RWPE2 (cell line): Measurements from ENCODE around the gene PACS1.

Experiments used
- ATAC-seq: fragments of 200-7000 bp; cut with Tn5 transposase; 3 replicates; pipeline ENCODE4 v1.9.1; 2021; ENCODE audit warnings: low read depth
- DNase-seq: peaks from one replicate; pipeline ENCODE4 v3.0.0-alpha.2; 2020; ENCODE audit warnings: low spot score
- H3K27ac ChIP-seq: fragments of 450-650 bp; 2 replicates; pipeline ENCODE4 v1.5.1; 2017; ENCODE audit warnings: mild to moderate bottlenecking; ENCODE audit not compliant: poor library complexity, severe bottlenecking
- H3K27me3 ChIP-seq: fragments of 250-450 bp; sonication (Bioruptor Pico); 2 replicates; pipeline ENCODE4 v1.5.1; 2021; ENCODE audit warnings: mild to moderate bottlenecking, moderate library complexity; ENCODE audit not compliant: insufficient read depth, poor library complexity, severe bottlenecking
- H3K36me3 ChIP-seq: fragments of 250-450 bp; sonication (Bioruptor Pico); 2 replicates; pipeline ENCODE4 v1.5.1; 2020; ENCODE audit warnings: low read depth, mild to moderate bottlenecking, moderate library complexity
- H3K4me1 ChIP-seq: fragments of 250-450 bp; sonication (Bioruptor Pico); 2 replicates; pipeline ENCODE4 v1.5.1; 2021; ENCODE audit warnings: mild to moderate bottlenecking, moderate library complexity; ENCODE audit not compliant: insufficient read depth, poor library complexity, severe bottlenecking
- H3K4me3 ChIP-seq: fragments of 250-450 bp; sonication (Bioruptor Pico); 2 replicates; pipeline ENCODE4 v1.5.1; 2021; ENCODE audit warnings: mild to moderate bottlenecking, moderate library complexity; ENCODE audit not compliant: severe bottlenecking
- H3K9me3 ChIP-seq: fragments of 250-450 bp; sonication (Bioruptor Pico); 2 replicates; pipeline ENCODE4 v1.5.1; 2021; ENCODE audit warnings: mild to moderate bottlenecking, moderate library complexity; ENCODE audit not compliant: severe bottlenecking
- TF ChIP-seq, protein P1 (sequence below): fragments of 450-650 bp; IDR thresholded peaks from one replicate; pipeline ENCODE4 v1.5.1; 2017; ENCODE audit warnings: mild to moderate bottlenecking, moderate library complexity; ENCODE audit not compliant: poor library complexity, severe bottlenecking

PACS1 gene

GRCh38 chr11:66126808-66127555 is 56.9 kb downstream of the PACS1 start:
- TF ChIP-seq, protein P1, sequence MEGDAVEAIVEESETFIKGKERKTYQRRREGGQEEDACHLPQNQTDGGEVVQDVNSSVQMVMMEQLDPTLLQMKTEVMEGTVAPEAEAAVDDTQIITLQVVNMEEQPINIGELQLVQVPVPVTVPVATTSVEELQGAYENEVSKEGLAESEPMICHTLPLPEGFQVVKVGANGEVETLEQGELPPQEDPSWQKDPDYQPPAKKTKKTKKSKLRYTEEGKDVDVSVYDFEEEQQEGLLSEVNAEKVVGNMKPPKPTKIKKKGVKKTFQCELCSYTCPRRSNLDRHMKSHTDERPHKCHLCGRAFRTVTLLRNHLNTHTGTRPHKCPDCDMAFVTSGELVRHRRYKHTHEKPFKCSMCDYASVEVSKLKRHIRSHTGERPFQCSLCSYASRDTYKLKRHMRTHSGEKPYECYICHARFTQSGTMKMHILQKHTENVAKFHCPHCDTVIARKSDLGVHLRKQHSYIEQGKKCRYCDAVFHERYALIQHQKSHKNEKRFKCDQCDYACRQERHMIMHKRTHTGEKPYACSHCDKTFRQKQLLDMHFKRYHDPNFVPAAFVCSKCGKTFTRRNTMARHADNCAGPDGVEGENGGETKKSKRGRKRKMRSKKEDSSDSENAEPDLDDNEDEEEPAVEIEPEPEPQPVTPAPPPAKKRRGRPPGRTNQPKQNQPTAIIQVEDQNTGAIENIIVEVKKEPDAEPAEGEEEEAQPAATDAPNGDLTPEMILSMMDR: no peak
- Histone ChIP-seq H3K9me3 (no peaks in the 10 kb centered on the region), H3K4me1 (peaks cover 39% of the 10 kb centered on the region), H3K27me3 (no peaks in the 10 kb centered on the region), H3K4me3 (no peak overlapping the region), H3K36me3 (no peaks in the 10 kb centered on the region), H3K27ac (peak overlapping the region; percentile 82)
- ATAC-seq: peak; percentile 77
- DNase-seq: no peak

DNA sequence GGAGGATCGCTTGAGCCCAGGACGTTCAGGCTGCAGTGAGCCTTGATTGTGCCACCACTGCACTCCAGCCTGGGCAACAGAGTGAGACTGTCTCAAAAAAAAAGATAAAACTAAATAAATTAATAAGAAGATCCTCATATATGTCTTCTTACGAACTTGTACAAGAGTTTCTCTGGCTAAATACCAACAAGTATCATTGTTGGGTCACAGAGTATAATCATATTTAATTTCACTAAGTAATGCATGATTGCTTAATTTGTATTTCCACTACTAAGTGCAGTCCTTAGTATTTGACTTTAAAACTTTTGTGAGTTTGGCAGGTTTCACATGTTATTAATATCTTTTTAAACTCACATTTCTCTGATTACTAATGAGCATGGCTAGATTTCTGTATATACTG is 60.9 kb downstream of the PACS1 start:
- peaks cover 18% of the 10 kb centered on the region for H3K4me1 ChIP-seq
- no peak overlapping the region for H3K27ac ChIP-seq
- H3K36me3 ChIP-seq: no peaks in the 10 kb centered on the region
- no peaks in the 10 kb centered on the region for H3K27me3 ChIP-seq
- no peaks in the 10 kb centered on the region for H3K9me3 ChIP-seq
- H3K4me3 ChIP-seq: no peak overlapping the region
- TF ChIP-seq, protein P1: no peak
- no peak for ATAC-seq
- DNase-seq: no peak

DNA sequence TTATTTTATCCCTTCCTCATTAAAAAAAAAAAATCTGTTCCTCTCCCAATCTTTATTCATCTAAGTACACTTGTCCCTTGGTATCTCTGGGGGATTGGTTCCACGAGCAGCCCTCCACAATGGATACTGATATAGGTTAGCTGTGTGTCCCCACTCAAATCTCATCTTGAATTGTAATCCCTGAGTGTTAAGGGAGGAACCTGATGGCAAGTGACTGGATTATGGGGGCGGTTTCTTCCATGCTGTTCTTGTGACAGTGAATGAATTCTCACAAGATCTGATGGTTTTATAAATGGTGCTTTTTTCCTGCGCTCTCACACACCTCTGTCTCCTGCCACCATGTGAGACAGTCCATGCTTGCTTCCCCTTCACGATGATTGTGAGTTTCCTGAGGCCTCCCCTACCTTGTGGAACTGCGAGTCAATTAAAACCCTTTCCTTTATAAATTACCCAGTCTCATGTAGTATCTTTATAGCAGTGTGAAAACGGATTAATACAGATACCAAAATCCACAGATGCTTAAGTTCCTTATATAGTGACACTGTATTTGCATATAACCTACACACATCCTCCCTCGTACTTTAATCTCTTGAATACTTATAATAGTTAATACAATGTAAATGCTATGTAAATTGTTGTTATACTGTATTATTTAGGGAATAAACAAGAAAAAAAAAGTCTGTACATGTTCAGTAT is 62.0 kb downstream of the PACS1 start:
- Histone ChIP-seq H3K27ac (no peak overlapping the region), H3K4me3 (no peak overlapping the region), H3K9me3 (no peaks in the 10 kb centered on the region), H3K4me1 (peaks cover 12% of the 10 kb centered on the region), H3K27me3 (no peaks in the 10 kb centered on the region), H3K36me3 (no peaks in the 10 kb centered on the region)
- DNase-seq: no peak
- no peak for ATAC-seq
- TF ChIP-seq, protein P1: no peak

- no peak overlapping the region for H3K4me3 ChIP-seq
- no peaks in the 10 kb centered on the region for H3K36me3 ChIP-seq
- TF ChIP-seq, protein P1: no peak
- no peaks in the 10 kb centered on the region for H3K9me3 ChIP-seq
- H3K4me1 ChIP-seq: peaks cover 12% of the 10 kb centered on the region
- H3K27me3 ChIP-seq: no peaks in the 10 kb centered on the region
- no peak for DNase-seq
- ATAC-seq: no peak
- no peak overlapping the region for H3K27ac ChIP-seq
Observed at GRCh38 chr11:66133216-66133775, 63.2 kb downstream of the PACS1 start.
